Stimulated activated CD4-positive, alpha-beta T cell treated with anti-CD3 and anti-CD28 coated beads, TNF-alpha, amount 100 ng/mL, for 48 hours (primary cell): ENCODE data around the gene GTF2I.
"Not testable (repeated sequence)": the region's sequence is repeated elsewhere in the genome, so short reads cannot be mapped to it uniquely, and the experiment has no call there.

Source experiments
- DNase-seq, 3 donors: peaks; one replicate each; pipeline ENCODE4 v3.0.0-alpha.2; 2020; ENCODE audit warnings: low read depth in 3 of 3

GTF2I gene

GRCh38 chr7:74713567-74713966, 56.0 kb downstream of the GTF2I start:
- DNase-seq = no peak

- no peak for DNase-seq
Measured at GRCh38 chr7:74717889-74718288, 60.4 kb downstream of the GTF2I start.

GRCh38 chr7:74718336-74718735, 60.8 kb downstream of the GTF2I start:
- DNase-seq = no peak

GRCh38 chr7:74722153-74722552, 64.6 kb downstream of the GTF2I start:
- no peak for DNase-seq

- DNase-seq = no peak
Measured at GRCh38 chr7:74725840-74726239, 68.3 kb downstream of the GTF2I start.

- no peak for DNase-seq
Measured at GRCh38 chr7:74726309-74727101, 69.0 kb downstream of the GTF2I start.

GRCh38 chr7:74728686-74729085, 71.2 kb downstream of the GTF2I start:
- DNase-seq = not testable (repeated sequence)

- not testable (repeated sequence) for DNase-seq
Measured at GRCh38 chr7:74730186-74730585, 72.7 kb downstream of the GTF2I start.

GRCh38 chr7:74739974-74740703, 82.6 kb downstream of the GTF2I start:
- DNase-seq = not testable (repeated sequence)

- DNase-seq = not testable (repeated sequence)
Measured at GRCh38 chr7:74743936-74744557, 86.5 kb downstream of the GTF2I start.

GRCh38 chr7:74753921-74754482, 96.5 kb downstream of the GTF2I start:
- not testable (repeated sequence) for DNase-seq

GRCh38 chr7:74756673-74757072, 99.2 kb downstream of the GTF2I start:
- DNase-seq = not testable (repeated sequence)

GRCh38 chr7:74758268-74758667, 100.8 kb downstream of the GTF2I start:
- not testable (repeated sequence) for DNase-seq

GRCh38 chr7:74758982-74759381, 101.5 kb downstream of the GTF2I start:
- not testable (repeated sequence) for DNase-seq

GRCh38 chr7:74765205-74765918, 107.8 kb downstream of the GTF2I start:
- DNase-seq = not testable (repeated sequence)

GRCh38 chr7:74766509-74766908, 109.0 kb downstream of the GTF2I start:
- DNase-seq = not testable (repeated sequence)

GRCh38 chr7:74766991-74767390, 109.5 kb downstream of the GTF2I start:
- not testable (repeated sequence) for DNase-seq

- not testable (repeated sequence) for DNase-seq
Measured at GRCh38 chr7:74770062-74770461, 112.5 kb downstream of the GTF2I start.

GRCh38 chr7:74772093-74772492, 114.6 kb downstream of the GTF2I start:
- DNase-seq = not testable (repeated sequence)

GRCh38 chr7:74773760-74774750, 116.5 kb downstream of the GTF2I start, which contains the start of gene NCF1:
Gene NCF1 (plus strand): TSS chr7:74774011. CDS start chr7:74774032, 21 bp downstream.
- DNase-seq = not testable (repeated sequence)
